Jurkat, Clone E6-1 (cell line): Measurements from ENCODE around the gene CAMP. TPM values are rescaled to one million over a fixed set of nuclear protein-coding genes. Genes with fewer than 3 reads are reported as not detected.

Experiments
- DNase-seq: peaks from one replicate; pipeline ENCODE4 v3.0.0-alpha.2; 2011; ENCODE audit warnings: low read depth, low spot score
- H3K4me3 ChIP-seq: 2 replicates; pipeline ENCODE4 v1.5.1; 2011; ENCODE audit warnings: mild to moderate bottlenecking, low read length, control low read depth, moderate library complexity
- polyA plus RNA-seq: library from polyadenylated mRNA; unstranded; fragments of >200 nt; gene quantifications from one replicate; pipeline ENCODE4 v1.2.1, GENCODE V29; 2012; ENCODE audit warnings: missing spikeins; ENCODE audit not compliant: insufficient read length, insufficient read depth

CAMP gene, protein sequence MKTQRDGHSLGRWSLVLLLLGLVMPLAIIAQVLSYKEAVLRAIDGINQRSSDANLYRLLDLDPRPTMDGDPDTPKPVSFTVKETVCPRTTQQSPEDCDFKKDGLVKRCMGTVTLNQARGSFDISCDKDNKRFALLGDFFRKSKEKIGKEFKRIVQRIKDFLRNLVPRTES
- not detected for polyA plus RNA-seq

GRCh38 chr3:48222616-48223513 lies at the start of gene CAMP:
Gene CAMP (plus strand): TSS chr3:48223495. CDS start chr3:48223512, 17 bp downstream.
- no peak for DNase-seq
- H3K4me3 ChIP-seq: no peak within 1 kb of the TSS

- DNase-seq: no peak
Observed at GRCh38 chr3:48178072-48178471, 45.2 kb upstream of the CAMP start.

GRCh38 chr3:48180021-48180420 lies 43.3 kb upstream of the CAMP start:
- DNase-seq: no peak
- H3K4me3 ChIP-seq: no peak overlapping the region

More at GRCh38 chr3:48178072-48178471, 45.2 kb upstream of the CAMP start:
- no peak overlapping the region for H3K4me3 ChIP-seq

DNA sequence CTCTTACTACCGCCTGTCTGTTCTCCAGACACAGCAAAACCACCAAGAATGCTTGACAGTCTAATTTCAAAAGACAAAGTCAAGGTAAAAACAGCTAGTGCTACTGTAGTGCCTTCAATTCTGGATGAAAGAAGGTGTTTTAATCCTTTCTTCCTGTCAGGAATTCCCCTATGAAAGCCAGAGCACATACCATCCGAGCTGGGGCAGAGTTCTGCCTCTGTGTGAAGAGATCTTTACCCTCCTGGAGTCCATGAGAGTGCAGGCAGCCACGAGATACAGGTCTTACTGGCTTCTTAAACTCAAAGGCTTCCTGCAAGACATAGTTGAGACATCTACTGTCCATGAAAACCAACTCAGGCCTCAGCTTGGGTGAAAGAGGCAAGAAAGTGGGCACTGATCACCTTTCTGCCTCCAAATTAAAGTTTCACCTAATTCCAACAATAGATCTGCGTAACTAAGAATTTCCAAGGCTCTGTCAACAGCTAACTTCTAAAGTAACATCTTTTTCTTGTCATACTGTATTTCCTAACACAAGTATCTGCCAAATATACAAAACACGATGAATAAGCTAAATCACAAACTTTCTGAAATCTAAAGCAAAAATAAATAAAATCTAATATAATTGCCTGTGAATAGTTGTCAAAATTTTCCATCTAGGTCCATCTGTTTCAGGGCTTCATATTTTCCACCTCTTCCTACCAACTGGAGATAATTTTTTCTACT lies 42.6 kb upstream of the CAMP start:
- H3K4me3 ChIP-seq: no peak overlapping the region
- no peak for DNase-seq

DNA sequence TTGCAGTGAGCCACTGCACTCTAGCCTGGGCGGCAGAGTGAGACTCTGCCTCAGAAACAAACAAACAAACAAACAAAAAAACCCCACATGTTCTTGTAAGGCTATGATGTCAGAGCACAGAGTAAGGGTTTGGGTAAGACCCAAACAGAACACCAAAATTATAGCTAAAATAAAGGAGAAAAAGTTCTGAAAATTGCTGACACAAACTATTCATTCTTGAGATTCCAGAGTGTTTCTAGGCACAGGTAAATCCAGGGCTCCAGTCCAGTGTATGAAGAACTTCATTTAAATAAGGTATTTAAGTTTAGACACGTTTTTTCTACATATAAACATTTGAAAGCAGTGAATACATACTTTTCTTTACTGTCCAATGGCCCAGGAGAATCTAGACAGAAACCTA lies 39.0 kb upstream of the CAMP start:
- H3K4me3 ChIP-seq: no peak overlapping the region
- no peak for DNase-seq

DNA sequence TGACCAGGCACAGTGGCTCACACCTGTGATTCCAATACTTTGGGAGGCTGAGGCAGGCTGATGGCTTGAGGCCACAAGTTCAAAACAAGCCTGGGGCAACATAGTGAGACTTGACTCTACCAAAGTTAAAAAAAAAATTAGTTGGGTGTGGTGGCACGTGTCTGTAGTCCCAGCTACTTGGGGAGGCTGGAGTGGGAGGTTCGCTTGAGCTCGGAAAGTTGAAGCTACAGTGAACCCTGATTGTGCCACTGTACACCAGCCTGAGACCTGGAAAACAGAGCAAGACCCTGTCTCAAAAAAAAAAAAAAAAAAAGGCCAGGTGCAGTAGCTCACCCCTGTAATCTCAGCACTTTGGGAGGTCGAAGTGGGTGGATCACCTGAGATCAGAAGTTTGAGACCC lies 38.2 kb upstream of the CAMP start:
- H3K4me3 ChIP-seq: no peak overlapping the region
- no peak for DNase-seq

- peak overlapping the region; percentile 90 for H3K4me3 ChIP-seq
- DNase-seq: no peak
Observed at GRCh38 chr3:48186631-48187300, 36.5 kb upstream of the CAMP start.

DNA sequence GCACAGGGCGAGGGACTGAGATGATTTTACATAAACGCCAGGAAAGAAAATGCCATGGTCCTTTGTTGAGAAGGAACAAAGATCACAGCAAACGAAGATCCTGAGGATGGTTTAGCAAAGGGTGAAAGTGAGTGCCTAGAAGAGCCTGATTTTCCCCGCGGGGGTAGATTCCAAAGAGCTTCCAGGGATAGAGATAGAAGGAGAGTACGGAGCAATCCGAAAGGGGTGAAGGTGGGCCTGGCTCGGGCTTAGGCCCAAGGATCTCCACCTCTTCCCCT lies 36.1 kb upstream of the CAMP start:
- H3K4me3 ChIP-seq: peak overlapping the region; percentile 90
- DNase-seq: no peak

GRCh38 chr3:48187579-48188265 lies 35.6 kb upstream of the CAMP start:
- no peak for DNase-seq
- H3K4me3 ChIP-seq: peak overlapping the region; percentile 90

DNA sequence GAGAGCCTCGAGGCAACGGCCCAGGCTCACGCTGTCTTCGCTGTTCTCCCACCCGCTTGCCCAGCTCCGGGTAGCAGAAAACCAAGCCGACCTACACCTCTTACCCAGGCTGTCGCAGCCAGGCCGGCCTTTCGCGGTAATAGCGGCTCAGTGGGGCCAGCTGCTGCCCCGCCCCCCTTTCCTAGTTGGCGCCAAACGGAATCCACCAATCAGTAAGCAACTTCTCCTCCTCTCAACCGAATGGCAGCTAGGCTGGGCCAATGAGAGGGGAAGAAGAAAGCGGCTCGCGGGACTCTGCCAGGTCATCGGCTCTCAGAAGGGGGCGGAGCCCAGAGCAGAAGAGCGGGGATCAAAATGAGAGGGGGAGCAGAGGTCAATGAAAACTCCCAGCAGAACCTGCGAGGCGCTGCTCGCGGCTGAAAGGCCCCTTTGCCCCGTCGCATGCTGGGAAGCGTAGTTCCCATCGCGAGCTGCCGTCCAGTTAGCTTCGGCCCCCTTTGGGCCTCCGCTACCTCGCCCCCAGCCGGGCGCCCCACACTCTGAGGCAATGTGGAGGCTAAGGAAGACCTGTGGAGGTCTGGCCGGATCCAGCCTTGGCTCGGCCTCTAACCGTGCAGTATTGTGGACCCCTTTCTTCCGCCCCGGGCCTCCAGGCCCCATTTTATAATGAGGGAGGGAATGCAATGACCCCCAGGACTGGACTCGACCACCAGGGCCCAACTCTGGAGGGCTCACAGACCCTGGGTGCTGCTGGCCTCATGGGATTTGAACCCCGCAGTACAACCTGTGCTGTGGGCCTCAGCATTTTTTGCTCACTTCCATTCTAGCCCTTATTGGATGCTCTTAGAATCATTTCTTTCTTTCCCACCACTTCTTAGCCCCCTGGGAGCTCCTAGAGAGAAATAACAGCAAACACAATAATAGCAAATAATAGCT lies 34.8 kb upstream of the CAMP start, which contains the start of gene CDC25A:
CDC25A (minus strand) TSS at position 152 of the 936 bp plus-strand sequence. CDS start 470 bp downstream, outside the sequence.
- DNase-seq: peak; percentile 98
- peak within 1 kb of the TSS; percentile 90 for H3K4me3 ChIP-seq

DNA sequence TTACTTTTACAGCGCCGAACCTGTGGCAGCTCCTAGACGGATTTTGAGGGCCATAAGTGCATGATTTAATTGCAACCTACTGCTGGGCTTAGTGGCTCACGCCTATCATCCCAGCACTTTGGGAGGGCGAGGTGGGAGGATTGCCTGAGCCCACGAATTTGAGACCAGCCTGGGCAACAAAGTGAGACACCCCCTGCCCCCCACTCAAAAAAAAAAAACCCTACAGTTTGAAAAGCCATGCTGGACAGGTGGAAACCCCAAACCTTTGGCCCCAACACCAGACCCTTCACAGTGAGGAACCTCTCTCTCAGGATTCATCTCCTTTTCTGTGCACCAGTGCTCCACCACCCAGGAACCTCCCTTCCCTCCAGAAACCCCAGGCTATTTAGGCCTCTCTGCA lies 34.0 kb upstream of the CAMP start:
- no peak for DNase-seq
- no peak overlapping the region for H3K4me3 ChIP-seq

GRCh38 chr3:48190911-48191310 lies 32.4 kb upstream of the CAMP start:
- no peak for DNase-seq
- H3K4me3 ChIP-seq: no peak overlapping the region

GRCh38 chr3:48194446-48195071 lies 28.7 kb upstream of the CAMP start:
- DNase-seq: no peak
- no peak overlapping the region for H3K4me3 ChIP-seq

GRCh38 chr3:48196611-48197010 lies 26.7 kb upstream of the CAMP start:
- no peak overlapping the region for H3K4me3 ChIP-seq
- DNase-seq: no peak

DNA sequence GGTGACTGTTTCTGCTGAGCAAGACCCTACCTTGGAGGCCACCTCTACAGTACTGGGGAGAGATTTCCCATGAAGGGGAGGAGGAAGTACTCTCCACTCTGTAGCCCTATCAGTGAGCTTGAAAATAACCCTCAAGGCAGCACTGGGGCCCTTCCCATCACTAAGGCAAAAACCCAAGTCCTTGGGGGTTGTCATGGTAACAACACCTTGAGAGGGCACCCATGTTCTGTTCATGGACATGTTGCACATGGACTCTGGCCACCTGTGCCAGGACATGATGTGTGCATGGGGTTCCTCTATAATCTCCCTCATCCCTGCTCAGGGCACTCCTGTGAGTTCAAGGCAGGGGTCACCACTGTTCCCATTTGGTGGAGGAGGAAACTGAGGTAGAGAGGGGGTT lies 24.2 kb upstream of the CAMP start:
- no peak overlapping the region for H3K4me3 ChIP-seq
- no peak for DNase-seq

- DNase-seq: no peak
- H3K4me3 ChIP-seq: no peak overlapping the region
Observed at GRCh38 chr3:48202632-48203031, 20.7 kb upstream of the CAMP start.

GRCh38 chr3:48208076-48208475 lies 15.2 kb upstream of the CAMP start:
- H3K4me3 ChIP-seq: no peak overlapping the region
- no peak for DNase-seq
